ENCODE data around the gene LIFR. TPM values are rescaled to one million over a fixed set of nuclear protein-coding genes. Genes with fewer than 3 reads are reported as not detected.

The LIFR gene
- total RNA-seq, 2 donors from 2014 or later = 45.4 to 80.1 TPM

GRCh38 chr5:38465702-38466423, 90.6 kb downstream of the LIFR start:
- H3K27ac ChIP-seq = peak overlapping the region in 1 of 4 donors; percentile 34
- no peak overlapping the region for H3K4me3 ChIP-seq
- DNase-seq (no peak), ATAC-seq (no peak)
- intact Hi-C loops (cut with DNase I) = no loop called here
- TF ChIP-seq CTCF (IDR thresholded peaks at IDR 0.05) (no peak), POLR2A (IDR thresholded peaks at IDR 0.05) (no peak)
- no peaks in the 10 kb centered on the region for H3K36me3 ChIP-seq (replicated peaks in 1 of 2; ENCODE audit: insufficient read depth in 1 of 2, low read depth in 2 of 2)
- H3K4me1 ChIP-seq = peaks cover 14% of the 10 kb centered on the region
- H3K27me3 ChIP-seq = no peaks in the 10 kb centered on the region
- WGBS, 2 donors = 90 to 93% methylated on average over 9 of the region's 9 CpGs
- H3K9me3 ChIP-seq = no peaks in the 10 kb centered on the region

- ATAC-seq (no peak), DNase-seq (no peak)
- Histone ChIP-seq H3K36me3 (replicated peaks in 1 of 2; ENCODE audit: insufficient read depth in 1 of 2, low read depth in 2 of 2) (no peaks in the 10 kb centered on the region), H3K27ac (no peak overlapping the region), H3K4me1 (peaks cover 14% of the 10 kb centered on the region), H3K4me3 (no peak overlapping the region), H3K27me3 (no peaks in the 10 kb centered on the region), H3K9me3 (no peaks in the 10 kb centered on the region)
- 58 to 60% methylated on average over 2 of the region's 2 CpGs for WGBS, 2 donors
- intact Hi-C loops (cut with DNase I) = no loop called here
- TF ChIP-seq CTCF (IDR thresholded peaks at IDR 0.05) = no peak
Observed at GRCh38 chr5:38465061-38465460, 91.4 kb downstream of the LIFR start.

GRCh38 chr5:38463634-38464521, 92.6 kb downstream of the LIFR start:
- intact Hi-C loops (cut with DNase I) = no loop called here
- 37 to 43% methylated on average over 10 of the region's 10 CpGs for WGBS, 2 donors
- peaks cover 14% of the 10 kb centered on the region for H3K4me1 ChIP-seq

GRCh38 chr5:38462976-38463633, 93.3 kb downstream of the LIFR start:
- Histone ChIP-seq H3K9me3 (no peaks in the 10 kb centered on the region), H3K4me3 (no peak overlapping the region), H3K4me1 (peaks cover 14% of the 10 kb centered on the region), H3K36me3 (replicated peaks in 1 of 2; ENCODE audit: insufficient read depth in 1 of 2, low read depth in 2 of 2) (no peaks in the 10 kb centered on the region), H3K27me3 (no peaks in the 10 kb centered on the region), H3K27ac (no peak overlapping the region)
- TF ChIP-seq POLR2A (IDR thresholded peaks at IDR 0.05) (no peak), CTCF (IDR thresholded peaks at IDR 0.05) (no peak)
- no peak for DNase-seq
- no peak for ATAC-seq
- intact Hi-C loops (cut with DNase I) = no loop called here
- 65 to 69% methylated on average over 7 of the region's 7 CpGs for WGBS, 2 donors

More at GRCh38 chr5:38463634-38464521, 92.6 kb downstream of the LIFR start:
- H3K27me3 ChIP-seq = no peaks in the 10 kb centered on the region
- ATAC-seq (peak; percentile 28), DNase-seq (peak in 1 of 4 donors; percentile 38)
- no peak overlapping the region for H3K27ac ChIP-seq
- no peaks in the 10 kb centered on the region for H3K36me3 ChIP-seq (replicated peaks in 1 of 2; ENCODE audit: insufficient read depth in 1 of 2, low read depth in 2 of 2)
- no peaks in the 10 kb centered on the region for H3K9me3 ChIP-seq
- TF ChIP-seq CTCF (IDR thresholded peaks at IDR 0.05) (no peak), POLR2A (IDR thresholded peaks at IDR 0.05) (no peak)
- H3K4me3 ChIP-seq = no peak overlapping the region

All from body of pancreas (tissue), 4 donors.